CD4-positive, alpha-beta T cell treated with Interleukin-6 for 4 hours (primary cell): Measurements from ENCODE around the gene NFE2L3.
"Not testable (repeated sequence)": the region's sequence is repeated elsewhere in the genome, so short reads cannot be mapped to it uniquely, and the experiment has no call there.

ENCODE experiments used
- DNase-seq: peaks from one replicate; pipeline ENCODE4 v3.0.0-alpha.2; 2020; ENCODE audit warnings: mixed read lengths

NFE2L3 gene

GRCh38 chr7:26169271-26169670 lies 17.3 kb downstream of the NFE2L3 start:
- no peak for DNase-seq

GRCh38 chr7:26170663-26171062 lies 18.7 kb downstream of the NFE2L3 start:
- no peak for DNase-seq

- DNase-seq = no peak
Measured at GRCh38 chr7:26171601-26172000, 19.6 kb downstream of the NFE2L3 start.

- no peak for DNase-seq
Measured at GRCh38 chr7:26172048-26172447, 20.1 kb downstream of the NFE2L3 start.

- not testable (repeated sequence) for DNase-seq
Measured at GRCh38 chr7:26175903-26176302, 23.9 kb downstream of the NFE2L3 start.

GRCh38 chr7:26176696-26177095 lies 24.7 kb downstream of the NFE2L3 start:
- not testable (repeated sequence) for DNase-seq

GRCh38 chr7:26177269-26177668 lies 25.3 kb downstream of the NFE2L3 start:
- DNase-seq = not testable (repeated sequence)

GRCh38 chr7:26178272-26178960 lies 26.4 kb downstream of the NFE2L3 start:
- DNase-seq = no peak

GRCh38 chr7:26179422-26179821 lies 27.4 kb downstream of the NFE2L3 start:
- DNase-seq = no peak

- DNase-seq = no peak
Measured at GRCh38 chr7:26179826-26180497, 28.0 kb downstream of the NFE2L3 start.

GRCh38 chr7:26180792-26181198 lies 28.8 kb downstream of the NFE2L3 start:
- DNase-seq = no peak

GRCh38 chr7:26181474-26182227 lies 29.7 kb downstream of the NFE2L3 start:
- no peak for DNase-seq

- no peak for DNase-seq
Measured at GRCh38 chr7:26182283-26182682, 30.3 kb downstream of the NFE2L3 start.

GRCh38 chr7:26182706-26183105 lies 30.7 kb downstream of the NFE2L3 start:
- DNase-seq = no peak

GRCh38 chr7:26183545-26184280 lies 31.7 kb downstream of the NFE2L3 start:
- DNase-seq = no peak

GRCh38 chr7:26184281-26185101 lies 32.5 kb downstream of the NFE2L3 start:
- DNase-seq = not testable (repeated sequence)

- no peak for DNase-seq
Measured at GRCh38 chr7:26185131-26185843, 33.3 kb downstream of the NFE2L3 start.

GRCh38 chr7:26185844-26186180 lies 33.8 kb downstream of the NFE2L3 start:
- no peak for DNase-seq

- DNase-seq = no peak
Measured at GRCh38 chr7:26186364-26187311, 34.6 kb downstream of the NFE2L3 start.
